Neural cell (in vitro differentiated cells): ENCODE data around the gene HEPACAM. TPM values are rescaled to one million over a fixed set of nuclear protein-coding genes. Genes with fewer than 3 reads are reported as not detected.

Source experiments
- H2AFZ ChIP-seq: fragments of 200-600, 300-800 bp; sonication (generic), shearing (Covaris generic); 2 replicates; pipeline ENCODE4 v1.6.0; 2014; ENCODE audit warnings: low read depth, mild to moderate bottlenecking, antibody characterized with exemption, low read length, moderate library complexity
- H3F3A ChIP-seq: fragments of 200-600 bp; shearing (Covaris generic); 2 replicates; pipeline ENCODE4 v1.6.1; 2016; ENCODE audit warnings: mild to moderate bottlenecking, moderate library complexity, mixed read lengths, antibody characterized with exemption, low read length; ENCODE audit not compliant: insufficient read depth, poor library complexity, severe bottlenecking
- H3K27ac ChIP-seq: fragments of 200-600, 300-800 bp; sonication (generic), shearing (Covaris generic); 2 replicates; pipeline ENCODE4 v1.5.1; 2014; ENCODE audit warnings: mild to moderate bottlenecking, low read length, moderate library complexity
- H3K27me3 ChIP-seq: fragments of 300-800, 200-600 bp; sonication (generic), shearing (Covaris generic); 2 replicates; pipeline ENCODE4 v1.6.0; 2014; ENCODE audit warnings: mild to moderate bottlenecking, low read depth, low read length, moderate library complexity; ENCODE audit not compliant: insufficient read depth
- H3K36me3 ChIP-seq: fragments of 300-800, 200-600 bp; sonication (generic), shearing (Covaris generic); 2 replicates; pipeline ENCODE4 v1.5.1; 2014; ENCODE audit warnings: mild to moderate bottlenecking, antibody characterized with exemption, low read length, moderate library complexity; ENCODE audit not compliant: insufficient read depth
- H3K4me2 ChIP-seq: fragments of 300-800, 200-600 bp; sonication (generic), shearing (Covaris generic); 2 replicates; pipeline ENCODE4 v1.6.0; 2014; ENCODE audit warnings: mild to moderate bottlenecking, low read length
- H3K4me3 ChIP-seq: fragments of 300-800, 200-600 bp; sonication (generic), shearing (Covaris generic); 2 replicates; pipeline ENCODE4 v1.5.1; 2014; ENCODE audit warnings: mild to moderate bottlenecking, low read length, moderate library complexity
- H3K79me2 ChIP-seq: fragments of 200-600 bp; shearing (Covaris generic); replicated peaks from 2 replicates; pipeline ENCODE4 v1.6.0; 2014; ENCODE audit warnings: mild to moderate bottlenecking, low read length, moderate library complexity; ENCODE audit not compliant: insufficient read depth
- H3K9ac ChIP-seq: fragments of 300-800, 200-600 bp; sonication (generic), shearing (Covaris generic); 2 replicates; pipeline ENCODE4 v1.6.1; 2016; ENCODE audit warnings: mild to moderate bottlenecking, low read length, mixed read lengths
- H3K9me2 ChIP-seq: fragments of 200-600 bp; shearing (Covaris generic); 2 replicates; pipeline ENCODE4 v1.6.1; 2016; ENCODE audit warnings: mild to moderate bottlenecking, low read length, mixed read lengths; ENCODE audit not compliant: insufficient read depth
- H3K9me3 ChIP-seq: fragments of 200-600, 300-800 bp; sonication (generic), shearing (Covaris generic); 2 replicates; pipeline ENCODE4 v1.6.1; 2016; ENCODE audit warnings: mild to moderate bottlenecking, mixed run types, low read length, moderate library complexity, mixed read lengths
- H4K20me1 ChIP-seq: fragments of 200-600 bp; shearing (Covaris generic); 2 replicates; pipeline ENCODE4 v1.6.1; 2016; ENCODE audit warnings: mild to moderate bottlenecking, mixed run types; ENCODE audit not compliant: insufficient read depth
- CTCF ChIP-seq: fragments of 450-650 bp; IDR thresholded peaks from 2 replicates; pipeline ENCODE4 v1.5.1; 2014; ENCODE audit warnings: antibody characterized with exemption, mild to moderate bottlenecking, moderate library complexity; ENCODE audit not compliant: poor library complexity, severe bottlenecking
- EP300 ChIP-seq: fragments of 450-650 bp; conservative IDR thresholded peaks from 2 replicates; pipeline ENCODE4 v1.6.1; 2014; ENCODE audit warnings: antibody characterized with exemption, mild to moderate bottlenecking, moderate library complexity; ENCODE audit not compliant: poor library complexity, severe bottlenecking
- EZH2 ChIP-seq: fragments of 200-600, 300-800 bp; shearing (Covaris generic), sonication (generic); IDR thresholded peaks from 2 replicates; pipeline ENCODE4 v1.6.1; 2014; ENCODE audit warnings: antibody characterized with exemption, low read length, borderline replicate concordance, mild to moderate bottlenecking; ENCODE audit not compliant: insufficient read depth, poor library complexity, severe bottlenecking
- MXI1 ChIP-seq: fragments of 450-650 bp; conservative IDR thresholded peaks from 2 replicates; pipeline ENCODE4 v1.6.1; 2014; ENCODE audit warnings: antibody characterized with exemption, mild to moderate bottlenecking; ENCODE audit not compliant: poor library complexity, severe bottlenecking
- POLR2AphosphoS5 ChIP-seq: IDR thresholded peaks from 2 replicates; pipeline ENCODE4 v1.6.1; 2012
- RAD21 ChIP-seq: fragments of 450-650 bp; conservative IDR thresholded peaks from 2 replicates; pipeline ENCODE4 v1.6.1; 2014; ENCODE audit warnings: antibody characterized with exemption, mild to moderate bottlenecking, moderate library complexity
- REST ChIP-seq: IDR thresholded peaks from 2 replicates; pipeline ENCODE4 v1.6.1; 2012; ENCODE audit warnings: borderline replicate concordance
- SMC3 ChIP-seq: fragments of 450-650 bp; conservative IDR thresholded peaks from 2 replicates; pipeline ENCODE4 v1.6.1; 2014; ENCODE audit warnings: antibody characterized with exemption, mild to moderate bottlenecking, moderate library complexity; ENCODE audit not compliant: poor library complexity
- TAF1 ChIP-seq: IDR thresholded peaks from 2 replicates; pipeline ENCODE4 v1.6.1; 2012; ENCODE audit warnings: low read depth
- polyA plus RNA-seq: library from polyadenylated mRNA; depleted of rRNA; stranded (reverse); fragments of >200 nt; gene quantifications from 2 replicates; pipeline ENCODE4 v1.2.3, GENCODE V29; 2014

The HEPACAM gene
- polyA plus RNA-seq, 1 donor from 2014 or later = not detected

DNA sequence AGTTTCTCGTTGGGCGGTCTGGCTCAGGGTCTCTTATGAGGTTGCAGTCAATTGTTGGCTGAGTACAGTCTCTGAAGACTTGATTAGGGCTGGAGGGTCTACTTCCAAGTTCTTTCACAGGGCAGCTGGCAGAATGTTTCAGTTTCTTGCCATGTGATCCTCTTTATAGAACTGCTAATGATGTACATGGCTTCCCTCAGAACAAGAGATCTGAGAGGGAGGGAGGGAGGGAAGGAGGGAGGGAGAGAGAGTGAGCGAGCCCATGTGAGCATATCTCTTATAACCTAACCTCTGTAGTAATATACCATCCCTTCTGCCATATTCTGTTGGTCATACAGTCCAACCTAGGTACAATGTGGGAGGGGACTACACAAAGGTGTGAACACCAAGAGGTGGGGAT is 15.5 kb upstream of the HEPACAM start:
- Histone ChIP-seq H3K36me3 (no peaks in the 10 kb centered on the region), H3K9me2 (no peaks in the 10 kb centered on the region), H3K4me3 (no peak overlapping the region), H3F3A (no peaks in the 10 kb centered on the region), H4K20me1 (no peaks in the 10 kb centered on the region), H3K4me2 (no peak overlapping the region), H3K9me3 (no peaks in the 10 kb centered on the region), H3K27me3 (no peaks in the 10 kb centered on the region), H2AFZ (no peak overlapping the region), H3K27ac (no peak overlapping the region), H3K9ac (no peak overlapping the region), H3K79me2 (peaks cover 3% of the 10 kb centered on the region)
- TF ChIP-seq EZH2 = no peak
- TF ChIP-seq RAD21 = no peak
- TF ChIP-seq POLR2AphosphoS5 = no peak
- no peak for TF ChIP-seq SMC3
- TF ChIP-seq CTCF = no peak

DNA sequence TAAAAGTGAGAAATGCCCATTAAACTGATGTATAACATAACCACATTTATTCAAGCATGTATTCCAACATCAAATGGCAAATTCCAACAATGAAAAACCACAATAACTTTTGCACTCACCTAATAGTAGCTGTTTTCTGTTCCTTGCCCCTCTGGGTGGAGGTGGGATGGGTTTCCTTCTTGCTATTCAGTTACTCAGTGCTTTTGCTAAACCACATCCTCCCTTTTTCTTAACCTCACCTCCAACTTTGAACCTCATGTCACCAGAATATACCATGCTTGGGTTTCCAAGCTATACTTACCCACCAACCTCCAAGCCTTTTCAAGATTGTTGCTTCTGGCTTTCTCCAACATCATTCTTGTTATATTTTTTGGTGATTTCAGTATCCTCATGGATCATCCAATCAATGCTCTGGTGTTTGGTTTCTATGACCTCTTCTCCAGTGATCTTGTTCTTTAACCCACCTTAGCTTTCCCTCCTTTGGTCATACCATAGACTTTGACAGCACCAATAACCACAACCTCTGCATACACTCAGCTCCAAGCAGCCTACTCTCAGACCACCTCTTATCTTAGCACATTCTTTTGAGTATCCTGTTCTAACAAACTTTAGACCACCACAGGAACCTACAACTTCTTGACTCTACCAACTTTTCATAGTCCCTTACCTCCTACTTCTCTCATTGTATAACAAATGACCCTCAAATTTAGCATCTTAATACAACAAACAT is 14.9 kb upstream of the HEPACAM start:
- no peaks in the 10 kb centered on the region for H4K20me1 ChIP-seq
- no peaks in the 10 kb centered on the region for H3K36me3 ChIP-seq
- no peak overlapping the region for H3K4me3 ChIP-seq
- H3F3A ChIP-seq = no peaks in the 10 kb centered on the region
- no peak overlapping the region for H3K9ac ChIP-seq
- no peak for TF ChIP-seq POLR2AphosphoS5
- no peak overlapping the region for H3K27ac ChIP-seq
- peaks cover 3% of the 10 kb centered on the region for H3K79me2 ChIP-seq
- H3K27me3 ChIP-seq = no peaks in the 10 kb centered on the region
- H3K9me3 ChIP-seq = no peaks in the 10 kb centered on the region
- H3K4me2 ChIP-seq = no peak overlapping the region
- H3K9me2 ChIP-seq = no peaks in the 10 kb centered on the region
- H2AFZ ChIP-seq = no peak overlapping the region

- Histone ChIP-seq H3K9me3 (no peaks in the 10 kb centered on the region), H3K9ac (no peak overlapping the region), H3K4me2 (no peak overlapping the region), H2AFZ (no peak overlapping the region), H3F3A (no peaks in the 10 kb centered on the region), H3K4me3 (no peak overlapping the region), H3K27ac (no peak overlapping the region), H3K27me3 (no peaks in the 10 kb centered on the region), H3K9me2 (no peaks in the 10 kb centered on the region), H3K36me3 (no peaks in the 10 kb centered on the region), H4K20me1 (no peaks in the 10 kb centered on the region), H3K79me2 (no peaks in the 10 kb centered on the region)
- no peak for TF ChIP-seq EZH2
- no peak for TF ChIP-seq MXI1
- no peak for TF ChIP-seq POLR2AphosphoS5
- TF ChIP-seq CTCF = no peak
- no peak for TF ChIP-seq SMC3
- TF ChIP-seq TAF1 = no peak
- TF ChIP-seq REST = no peak
- no peak for TF ChIP-seq RAD21
- TF ChIP-seq EP300 = no peak
Observed at GRCh38 chr11:124946735-124947141, 10.9 kb upstream of the HEPACAM start.
